ENCODE results near the gene MYL3. TPM values are rescaled to one million over a fixed set of nuclear protein-coding genes. Genes with fewer than 3 reads are reported as not detected.

The MYL3 gene
- total RNA-seq, 4 donors from 2014 or later, result 1.5 to 17.3 TPM; not detected in 2

- Histone ChIP-seq H3K27ac (peak overlapping the region; percentile 55 to 78 (median 66)), H3K27me3 (no peaks in the 10 kb centered on the region), H3K4me3 (peak overlapping the region; percentile 58 to 70 (median 59)), H3K36me3 (no peaks in the 10 kb centered on the region), H3K4me1 (peaks cover 0 to 18% (median 7%) of the 10 kb centered on the region in 4 donors), H3K9me3 (peaks cover 0 to 13% (median 0%) of the 10 kb centered on the region in 4 donors)
- no peak for TF ChIP-seq POLR2A (IDR thresholded peaks at IDR 0.05)
- peak; percentile 12 to 73 (median 38) for TF ChIP-seq CTCF (IDR thresholded peaks at IDR 0.05)
- peak; percentile 73 to 90 (median 84) for DNase-seq
Observed at GRCh38 chr3:46845860-46846623, 17.2 kb downstream of the MYL3 start.

- Histone ChIP-seq H3K27ac (peak overlapping the region; percentile 55 to 78 (median 66)), H3K27me3 (no peaks in the 10 kb centered on the region), H3K9me3 (peaks cover 0 to 17% (median 0%) of the 10 kb centered on the region in 4 donors), H3K4me1 (peaks cover 0 to 18% (median 7%) of the 10 kb centered on the region in 4 donors), H3K36me3 (no peaks in the 10 kb centered on the region), H3K4me3 (peak overlapping the region; percentile 58 to 70 (median 59))
- TF ChIP-seq POLR2A (IDR thresholded peaks at IDR 0.05), result no peak
- TF ChIP-seq CTCF (IDR thresholded peaks at IDR 0.05), result no peak
- DNase-seq, result no peak
Observed at GRCh38 chr3:46845397-46845859, 17.8 kb downstream of the MYL3 start.

GRCh38 chr3:46844881-46845312, 18.3 kb downstream of the MYL3 start:
- H3K9me3 ChIP-seq, result peaks cover 0 to 17% (median 0%) of the 10 kb centered on the region in 4 donors
- H3K27ac ChIP-seq, result peak overlapping the region; percentile 55 to 78 (median 66)
- no peaks in the 10 kb centered on the region for H3K36me3 ChIP-seq
- H3K4me1 ChIP-seq, result peaks cover 0 to 18% (median 7%) of the 10 kb centered on the region in 4 donors
- H3K4me3 ChIP-seq, result peak overlapping the region in 3 of 4 donors; percentile 58 to 70 (median 58)
- DNase-seq, result peak in 1 of 3 donors; percentile 33
- H3K27me3 ChIP-seq, result no peaks in the 10 kb centered on the region
- TF ChIP-seq CTCF (IDR thresholded peaks at IDR 0.05), result no peak
- no peak for TF ChIP-seq POLR2A (IDR thresholded peaks at IDR 0.05)

- H3K27me3 ChIP-seq, result no peaks in the 10 kb centered on the region
- no peaks in the 10 kb centered on the region for H3K36me3 ChIP-seq
- H3K9me3 ChIP-seq, result peaks cover 0 to 17% (median 0%) of the 10 kb centered on the region in 4 donors
- DNase-seq, result no peak
- no peak overlapping the region for H3K4me3 ChIP-seq
- no peak for TF ChIP-seq POLR2A (IDR thresholded peaks at IDR 0.05)
- TF ChIP-seq CTCF (IDR thresholded peaks at IDR 0.05), result no peak
- H3K4me1 ChIP-seq, result peaks cover 0 to 18% (median 7%) of the 10 kb centered on the region in 4 donors
- H3K27ac ChIP-seq, result no peak overlapping the region
Observed at GRCh38 chr3:46844397-46844796, 18.8 kb downstream of the MYL3 start.

- H3K4me3 ChIP-seq, result no peak overlapping the region
- no peak overlapping the region for H3K27ac ChIP-seq
- peaks cover 0 to 18% (median 7%) of the 10 kb centered on the region in 4 donors for H3K4me1 ChIP-seq
- peaks cover 0 to 17% (median 0%) of the 10 kb centered on the region in 4 donors for H3K9me3 ChIP-seq
- DNase-seq, result no peak
- TF ChIP-seq POLR2A (IDR thresholded peaks at IDR 0.05) (no peak), CTCF (IDR thresholded peaks at IDR 0.05) (no peak)
- no peaks in the 10 kb centered on the region for H3K27me3 ChIP-seq
- no peaks in the 10 kb centered on the region for H3K36me3 ChIP-seq
Observed at GRCh38 chr3:46843508-46843907, 19.7 kb downstream of the MYL3 start.
